NCI-H510A (cell line): ENCODE data around the gene OR52I2.
A peak's percentile ranks its signal among the peaks of the same experiment; 100 is the strongest.

Experiments
- DNase-seq: peaks from one replicate; lab custom pipeline; 2025; lab: John Stamatoyannopoulos, UW

OR52I2 gene

DNA sequence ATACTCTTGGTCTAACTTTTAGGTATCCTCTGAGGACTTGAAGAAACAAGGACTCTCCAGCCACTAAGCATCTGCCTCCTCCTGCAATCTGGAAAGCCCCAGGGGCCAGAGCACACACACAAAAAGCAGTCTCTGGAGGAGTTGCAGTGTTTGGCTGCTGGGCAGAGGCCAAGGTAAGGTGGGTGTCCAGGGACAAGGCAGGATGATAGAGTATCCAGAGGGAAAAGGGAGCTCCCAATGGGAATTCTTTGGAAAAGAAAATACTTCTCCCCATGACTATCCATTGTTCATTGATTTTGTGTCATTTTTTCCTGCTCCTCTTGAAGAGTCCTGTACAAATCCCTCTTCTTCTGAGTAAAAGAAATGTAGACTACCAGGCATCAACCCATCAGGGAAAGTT is at the start of gene OR52I2:
OR52I2 (plus strand) TSS at position 301 of the 400 bp plus-strand sequence.
- DNase-seq: no peak

DNA sequence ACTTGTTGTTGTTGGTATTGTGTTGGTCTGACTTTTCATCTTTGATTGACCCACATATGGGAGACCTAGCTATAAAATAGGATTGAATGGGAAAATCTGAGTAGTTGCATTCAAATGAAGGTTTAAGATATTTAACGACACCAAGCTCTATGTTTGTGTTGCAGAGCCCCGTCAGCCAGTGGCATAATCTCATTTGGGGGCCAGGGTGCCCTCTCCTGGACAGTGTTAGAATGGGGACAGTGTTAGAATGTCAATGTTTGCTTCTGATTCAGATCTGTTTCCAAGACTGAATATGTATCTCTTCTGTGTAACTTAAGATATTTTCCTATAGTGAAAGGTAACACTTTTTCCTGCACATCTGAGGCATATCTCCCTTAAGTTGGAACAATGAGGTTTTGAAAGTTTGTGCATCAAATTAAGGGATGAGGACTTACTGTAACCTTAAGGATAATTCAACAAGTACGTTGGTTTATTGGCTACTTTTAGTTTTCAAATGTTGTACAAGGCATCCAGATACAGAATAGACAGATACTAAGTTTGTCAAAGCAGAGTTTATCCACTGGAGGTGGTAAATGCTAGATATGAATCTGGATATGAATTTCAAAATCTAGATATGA is 41.8 kb upstream of the OR52I2 start:
- DNase-seq: no peak

DNA sequence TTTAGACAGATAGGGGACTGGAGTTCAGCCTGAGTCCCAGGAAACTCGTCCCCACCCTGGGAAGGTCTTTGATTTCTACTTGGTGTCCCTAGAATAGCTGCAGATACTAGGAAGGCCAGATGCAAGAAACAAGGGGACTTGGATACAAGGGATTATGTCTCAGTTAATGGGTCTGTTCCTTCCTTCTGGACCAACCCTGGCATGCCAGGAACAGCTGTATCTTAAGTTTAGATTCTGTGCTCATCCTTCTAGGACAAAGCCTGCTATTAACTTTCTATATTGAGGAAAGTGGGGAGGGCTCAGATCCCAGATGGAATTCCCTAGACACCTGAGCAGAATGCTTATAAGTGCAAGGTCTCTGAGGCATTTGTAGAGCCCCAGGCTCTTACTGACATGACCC is 40.5 kb upstream of the OR52I2 start:
- no peak for DNase-seq

DNA sequence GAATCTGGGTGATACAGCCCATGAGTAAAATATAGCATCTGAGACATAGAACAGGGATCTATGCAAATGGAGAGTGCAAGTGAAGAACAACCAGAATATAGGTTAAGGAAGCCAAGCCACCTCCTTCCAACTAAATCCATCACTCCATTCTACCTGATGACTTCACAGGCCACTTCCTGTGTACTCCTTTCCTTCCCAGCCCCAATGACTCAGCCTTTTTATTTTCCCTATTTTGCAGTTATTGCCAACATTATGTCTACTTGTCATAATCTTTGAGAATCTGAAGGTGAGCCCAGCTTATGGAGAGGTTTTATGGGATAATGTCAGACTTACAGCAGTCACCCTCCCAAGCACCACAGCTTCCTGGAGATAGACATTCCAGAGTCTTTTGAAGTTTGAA is 38.0 kb upstream of the OR52I2 start:
- no peak for DNase-seq

DNA sequence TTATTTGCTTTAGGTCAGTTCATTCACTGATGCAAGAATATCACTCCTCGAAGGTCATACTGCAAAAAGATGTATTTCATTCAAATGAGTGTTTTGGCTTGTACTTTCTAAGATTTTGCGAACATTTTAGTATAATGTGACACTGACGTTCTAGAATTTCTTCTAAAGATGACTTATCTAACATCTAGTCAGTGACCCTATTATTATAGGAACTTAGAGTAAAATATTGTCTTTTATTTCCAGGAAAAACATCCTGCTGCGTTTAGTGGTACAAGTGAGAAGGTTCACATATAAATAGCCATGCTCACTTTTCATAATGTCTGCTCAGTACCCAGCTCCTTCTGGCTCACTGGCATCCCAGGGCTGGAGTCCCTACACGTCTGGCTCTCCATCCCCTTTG is 36.7 kb upstream of the OR52I2 start, which contains the start of gene OR52M1:
OR52M1 (plus strand) TSS at position 301 of the 400 bp plus-strand sequence; CDS start at position 301, 0 bp downstream.
- no peak for DNase-seq

DNA sequence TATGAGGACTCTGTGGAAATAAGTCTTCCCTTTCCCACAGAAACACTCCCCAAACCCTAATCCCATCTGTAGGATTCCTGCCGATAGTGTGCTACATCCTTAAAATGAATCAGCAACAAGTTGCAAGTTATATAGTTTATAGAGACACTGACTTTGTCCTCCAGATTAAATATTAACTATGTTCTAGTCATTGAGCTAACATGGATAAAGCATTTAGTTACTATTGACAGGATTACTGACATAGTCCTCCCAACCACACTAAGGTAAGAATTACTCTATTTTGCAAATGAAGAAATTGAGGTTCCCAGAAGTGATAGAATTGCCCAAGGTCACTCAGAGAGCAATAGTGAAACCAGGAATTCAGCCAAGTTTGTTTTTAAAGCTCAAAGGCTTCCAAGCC is 34.7 kb upstream of the OR52I2 start:
- DNase-seq: no peak

DNA sequence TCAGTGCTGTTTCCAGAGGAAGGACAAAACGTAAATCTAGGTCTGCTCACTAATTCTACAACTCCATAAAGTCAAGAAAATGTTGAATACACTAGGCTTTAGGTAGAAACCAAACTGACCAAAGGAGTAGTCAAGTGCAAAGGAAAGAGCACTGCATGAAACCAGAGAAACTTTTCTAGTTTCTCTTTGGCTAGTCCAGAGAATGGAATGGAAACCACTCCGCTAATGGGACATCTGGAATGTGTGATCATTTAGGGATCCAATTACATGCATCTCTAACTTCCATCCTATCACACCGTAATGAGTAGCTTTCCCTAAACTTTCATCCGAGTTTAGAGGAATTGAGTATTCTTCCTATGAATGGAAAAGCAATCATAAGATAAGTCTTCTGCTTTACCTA is 34.1 kb upstream of the OR52I2 start:
- DNase-seq: no peak

DNA sequence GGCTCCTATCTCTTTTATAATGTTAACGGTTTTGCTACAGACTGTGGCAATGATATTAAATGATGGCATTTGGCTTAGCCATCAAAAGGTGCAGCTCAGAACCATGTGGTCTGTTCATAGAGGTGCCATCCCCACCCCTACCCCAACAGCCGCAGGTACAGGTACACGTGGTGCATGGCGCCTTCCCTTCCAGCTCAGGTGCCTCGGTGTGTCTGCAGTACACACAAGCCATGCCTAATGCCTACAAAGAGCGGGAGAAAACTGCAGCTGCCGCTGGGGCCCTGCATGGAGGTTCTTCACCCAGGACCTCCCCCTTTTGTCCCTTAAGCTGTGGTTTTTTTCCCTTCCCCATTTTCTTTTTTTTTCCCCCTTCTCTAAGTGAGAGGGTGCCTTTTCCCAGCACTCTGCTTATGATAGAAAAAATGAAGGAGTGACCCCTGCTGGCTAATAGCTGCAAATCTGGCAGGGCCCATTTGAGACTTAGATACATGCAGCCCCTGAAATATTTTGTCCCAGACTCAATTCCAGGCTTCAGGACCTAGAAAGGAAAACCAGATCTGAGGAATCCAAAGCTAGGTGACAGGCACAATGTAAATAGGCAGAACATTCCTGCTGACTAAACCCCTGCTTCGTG is 30.1 kb upstream of the OR52I2 start:
- no peak for DNase-seq

DNA sequence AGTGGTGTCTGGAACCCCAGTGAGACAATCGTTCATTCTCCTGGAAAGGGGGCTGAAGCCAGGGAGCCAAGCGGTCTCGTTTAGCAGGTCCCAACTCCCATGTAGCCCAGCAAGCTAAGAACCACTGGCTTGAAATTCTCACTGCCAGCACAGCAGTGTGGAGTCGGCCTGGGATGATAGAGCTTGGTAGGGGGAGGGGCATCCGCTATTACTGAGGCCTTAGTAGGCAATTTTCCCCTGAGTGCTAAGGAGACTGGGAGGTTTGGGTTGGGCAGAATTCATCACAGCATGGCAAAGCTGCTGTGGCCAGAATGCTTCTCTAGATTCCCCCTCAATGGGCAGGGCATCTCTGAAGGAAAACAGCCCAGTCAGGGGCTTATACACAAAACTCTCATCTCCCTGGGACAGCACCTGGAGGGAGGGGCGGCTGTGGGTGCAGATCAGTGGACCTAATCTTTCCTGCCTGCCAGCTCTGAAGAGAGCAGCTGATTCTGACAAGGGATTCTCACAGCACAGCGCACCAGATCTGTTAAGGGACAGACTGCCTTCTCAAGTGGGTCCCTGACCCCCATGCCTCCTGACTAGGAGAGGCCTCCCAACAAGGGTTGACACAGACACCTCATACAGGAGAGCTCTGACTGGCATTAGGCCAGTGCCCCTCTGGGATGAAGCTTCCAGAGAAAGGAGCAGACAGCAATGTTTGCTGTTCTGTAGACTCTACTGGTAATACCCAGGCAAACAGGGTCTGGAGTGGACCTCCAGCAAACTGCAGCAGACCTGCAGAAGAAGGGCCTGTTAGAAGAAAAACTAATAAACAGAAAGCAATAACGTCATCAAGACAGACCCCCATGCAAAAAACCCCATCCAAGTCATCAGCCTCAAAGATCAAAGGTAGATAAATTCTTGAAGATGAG is 21.8 kb upstream of the OR52I2 start:
- no peak for DNase-seq

DNA sequence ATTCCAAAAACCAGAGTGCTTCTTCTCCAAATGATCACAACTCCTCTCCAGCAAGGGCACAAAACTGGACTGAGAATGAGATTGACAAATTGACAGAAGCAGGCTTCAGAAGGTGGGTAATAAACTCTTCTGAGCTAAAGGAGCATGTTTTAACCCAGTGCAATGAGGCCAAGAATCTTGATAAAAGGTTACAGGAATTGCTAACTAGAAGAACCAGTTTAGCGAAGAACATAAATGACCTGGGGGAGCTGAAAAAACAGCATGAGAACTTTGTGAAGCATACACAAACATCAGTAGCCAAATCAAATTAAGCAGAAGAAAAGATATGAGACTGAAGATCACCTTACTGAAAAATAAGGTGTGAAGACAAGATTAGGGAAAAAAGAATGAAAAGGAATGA is 21.1 kb upstream of the OR52I2 start:
- DNase-seq: no peak

DNA sequence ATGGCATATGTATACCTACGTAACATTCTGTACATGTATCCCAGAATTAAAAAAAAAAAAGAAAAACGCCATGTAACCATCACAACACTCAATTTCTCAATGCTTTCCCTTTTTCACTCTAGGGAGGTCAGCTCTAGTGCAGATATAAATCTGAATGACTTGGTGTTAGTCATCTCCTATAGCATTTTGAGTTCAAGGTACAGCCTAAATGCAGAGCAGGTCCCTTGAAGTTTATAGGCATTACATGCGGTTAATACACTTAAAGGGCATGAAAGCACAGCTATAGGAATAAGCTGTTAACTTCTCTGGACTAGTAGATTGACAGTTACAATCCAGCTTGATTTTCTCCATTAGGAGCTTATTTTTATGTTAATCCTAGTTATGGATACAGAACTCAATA is 16.2 kb upstream of the OR52I2 start:
- DNase-seq: no peak

DNA sequence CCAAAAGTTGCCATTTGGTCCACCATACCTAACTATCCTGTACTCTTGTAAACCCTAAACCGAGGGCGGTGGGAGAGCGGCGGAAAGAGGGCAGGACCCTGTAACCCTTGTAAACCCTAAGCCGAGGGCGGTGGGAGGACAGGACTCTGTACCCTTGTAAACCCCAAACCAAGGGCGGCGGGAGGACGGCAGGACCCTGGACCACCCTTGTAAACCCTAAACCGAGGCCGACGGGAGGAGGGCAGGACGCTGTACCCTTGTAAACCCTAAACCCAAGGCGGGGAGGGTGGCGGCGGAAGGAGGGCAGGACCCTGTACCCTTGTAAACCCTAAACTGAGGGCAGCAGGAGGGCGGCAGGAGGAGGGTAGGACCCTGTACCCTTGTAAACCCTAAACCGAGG is 12.5 kb upstream of the OR52I2 start:
- DNase-seq: no peak

DNA sequence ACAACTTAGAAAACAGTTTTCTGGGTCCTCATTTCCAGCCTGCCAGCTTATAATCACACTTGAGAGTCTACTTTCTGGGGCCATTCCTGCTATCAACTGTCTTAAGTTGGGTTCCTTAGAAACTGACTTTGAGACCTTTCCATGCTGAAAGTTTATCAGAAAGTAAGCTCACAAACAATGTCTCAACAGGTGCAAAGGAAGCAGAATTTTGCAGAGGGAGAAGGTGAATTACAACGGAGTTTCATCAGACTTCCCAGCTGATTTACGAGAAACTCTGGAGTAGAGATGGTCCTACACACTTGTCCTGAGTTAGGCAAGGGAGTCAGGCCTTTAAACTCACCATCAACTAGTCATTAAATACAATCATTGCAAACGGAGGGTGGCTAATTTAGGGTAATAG is 4.7 kb upstream of the OR52I2 start:
- no peak for DNase-seq

DNA sequence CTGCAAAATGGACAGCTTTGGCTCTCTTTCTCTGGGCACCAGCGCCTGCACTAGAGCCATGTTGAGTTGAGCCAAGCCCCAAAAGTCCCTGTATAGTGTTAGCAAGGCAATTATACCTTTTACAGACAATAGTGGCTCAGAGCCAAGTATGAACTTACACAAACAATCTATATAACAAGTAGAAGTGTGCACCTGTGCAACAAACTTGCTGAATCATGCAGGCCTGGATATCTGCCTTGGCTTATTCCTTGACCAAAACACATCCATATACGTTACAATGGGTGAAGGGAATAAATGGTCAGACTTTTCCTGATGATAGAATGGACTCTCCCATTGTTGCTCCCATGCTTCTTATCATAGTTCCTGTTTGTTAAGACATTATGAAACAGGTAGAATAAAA is 3.8 kb upstream of the OR52I2 start:
- peak; percentile 31 for DNase-seq

DNA sequence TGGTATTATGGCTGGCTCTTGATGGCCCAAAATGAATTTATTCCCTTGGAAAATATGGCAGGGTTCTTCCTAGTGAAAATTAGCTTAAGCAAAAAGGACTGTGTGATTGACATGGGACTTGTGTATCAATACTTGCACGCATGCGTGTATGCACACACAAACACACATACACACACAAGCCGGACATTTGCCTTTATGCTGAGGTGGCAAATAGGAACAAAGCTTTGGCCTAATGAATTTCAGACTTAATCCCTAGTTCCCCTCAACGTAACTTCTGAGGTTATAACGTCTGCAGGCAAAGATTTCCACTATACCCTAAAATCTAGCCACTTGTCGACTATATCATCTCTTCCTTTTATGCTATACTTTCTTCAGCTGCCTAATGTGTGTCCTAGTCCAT is 2.9 kb upstream of the OR52I2 start:
- DNase-seq: no peak

DNA sequence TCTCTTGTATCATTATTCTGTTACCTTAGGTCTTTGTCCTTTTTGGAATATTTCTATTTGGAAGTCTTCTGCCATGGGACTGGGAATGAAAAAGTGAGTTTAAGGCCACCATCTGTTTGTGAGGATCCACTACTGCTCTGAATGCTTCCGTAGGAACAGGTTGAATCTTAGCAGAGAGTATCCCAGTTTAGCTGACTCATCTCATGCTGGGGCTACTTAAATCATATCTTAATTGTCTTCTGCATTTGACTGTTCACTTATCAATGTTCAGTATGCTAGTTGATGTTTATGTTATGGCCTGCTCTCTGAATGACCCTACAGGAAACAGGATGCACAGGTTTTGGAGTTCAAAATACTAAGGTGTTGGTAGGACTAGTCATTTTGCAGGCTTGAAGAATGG is 1.4 kb upstream of the OR52I2 start:
- no peak for DNase-seq

DNA sequence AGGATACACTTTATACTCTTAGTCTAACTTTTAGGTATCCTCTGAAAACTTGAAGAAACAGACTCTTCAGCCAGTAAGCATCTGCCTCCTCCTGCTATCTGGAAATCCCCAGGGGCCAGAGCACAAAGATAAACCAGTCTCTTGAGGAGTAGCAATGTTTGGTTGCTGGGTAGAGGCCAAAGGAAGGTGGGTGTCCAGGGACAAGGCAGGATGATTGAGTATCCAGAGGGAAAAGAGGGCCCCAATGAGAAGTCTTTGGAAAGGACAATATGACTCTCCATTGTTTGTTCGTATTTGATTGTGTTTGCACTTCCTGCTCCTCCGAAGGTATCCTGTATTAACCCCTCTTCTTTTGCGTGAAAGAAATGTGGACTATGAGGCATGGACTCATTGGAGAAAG is 7.5 kb downstream of the OR52I2 start:
- DNase-seq: no peak

DNA sequence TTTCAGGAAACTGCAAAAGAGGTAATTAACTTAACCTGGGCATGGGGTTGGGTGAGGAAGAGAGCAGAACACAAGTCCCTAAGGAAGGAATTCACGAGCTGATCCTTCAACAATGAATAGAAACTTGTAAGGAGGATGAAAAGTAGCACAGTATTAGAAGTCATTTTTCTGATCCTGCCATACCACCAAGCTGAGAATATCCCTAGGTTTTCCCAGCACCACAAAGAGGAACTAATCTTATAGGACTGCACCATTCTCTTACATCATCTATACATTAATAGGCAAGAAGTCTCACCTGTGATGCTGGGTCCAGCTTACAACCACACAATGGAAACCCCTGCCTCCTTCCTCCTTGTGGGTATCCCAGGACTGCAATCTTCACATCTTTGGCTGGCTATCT is 12.2 kb downstream of the OR52I2 start, which contains the start of gene OR52I1:
OR52I1 (plus strand) TSS at position 301 of the 400 bp plus-strand sequence; CDS start at position 301, 0 bp downstream.
- DNase-seq: no peak

DNA sequence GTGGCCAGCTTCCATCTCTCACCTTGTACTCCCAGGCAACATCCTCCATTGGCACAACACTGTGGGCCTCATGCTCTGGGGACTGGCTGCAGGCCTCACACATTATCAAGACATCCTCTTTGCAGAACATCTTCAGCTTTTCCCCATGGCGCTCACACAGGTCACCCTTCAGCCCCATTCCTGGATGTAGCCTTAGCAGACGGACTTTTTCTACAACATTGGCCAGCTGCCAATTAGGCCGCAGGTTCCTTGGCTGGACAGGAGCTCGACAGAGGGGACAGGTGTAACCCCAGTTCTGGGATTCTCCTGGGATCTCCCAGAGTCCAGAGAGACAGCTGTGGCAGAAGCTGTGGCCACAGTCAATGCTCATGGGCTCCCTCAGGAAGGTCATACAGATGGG is 23.5 kb downstream of the OR52I2 start:
- DNase-seq: no peak

DNA sequence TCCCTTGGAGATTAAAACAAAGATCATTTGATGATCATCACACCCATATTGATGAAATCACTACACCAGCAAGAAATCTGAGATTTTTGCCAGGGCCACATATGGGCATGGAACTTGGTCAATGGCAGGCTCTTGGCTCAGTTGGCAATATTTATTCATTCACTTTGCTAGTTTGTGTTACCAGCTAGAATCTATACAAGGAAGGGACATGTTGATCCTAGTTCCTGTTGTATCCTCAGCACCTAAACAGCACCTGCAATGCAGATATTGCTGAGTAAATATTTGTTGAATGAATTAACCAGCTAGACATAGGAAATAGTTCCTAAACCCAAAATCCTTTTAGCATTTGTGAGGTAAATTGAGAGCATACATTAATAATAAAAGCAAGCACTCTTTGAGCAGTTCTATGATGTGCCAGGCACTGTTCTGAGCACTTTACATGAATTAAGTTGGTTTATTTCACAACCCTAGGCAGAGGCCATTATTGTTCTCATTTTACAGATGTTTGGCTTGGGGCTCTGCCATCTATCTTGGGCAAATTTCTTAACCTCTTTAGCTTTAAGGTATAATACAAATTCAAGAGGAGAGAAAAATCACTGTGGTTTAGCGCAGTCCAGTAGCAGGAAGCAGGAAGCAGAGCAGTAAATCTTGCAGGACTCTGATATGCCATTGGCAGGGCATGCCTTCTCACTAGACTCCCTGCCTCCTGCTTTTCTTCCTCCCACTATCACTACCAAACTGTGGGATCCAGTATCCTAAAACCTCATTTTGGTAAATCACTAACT is 24.9 kb downstream of the OR52I2 start:
- no peak for DNase-seq

DNA sequence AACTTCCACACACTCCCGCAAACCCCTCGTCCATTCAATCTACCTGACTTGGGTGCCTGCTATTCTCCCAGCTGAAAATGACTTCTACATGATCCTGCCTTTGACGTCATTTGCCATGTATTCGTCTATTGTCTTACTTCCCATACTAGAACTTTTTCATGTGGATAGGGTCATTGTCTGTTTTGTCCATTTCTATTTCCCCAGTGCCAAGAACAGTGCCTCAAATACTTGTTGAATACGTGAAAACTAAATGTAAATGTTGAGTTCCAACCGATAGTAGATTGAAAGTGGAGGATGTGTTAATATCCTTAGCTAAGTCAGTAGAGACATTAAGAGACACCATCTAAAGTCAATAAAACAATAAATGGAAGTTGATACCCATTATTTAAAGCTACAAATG is 25.6 kb downstream of the OR52I2 start:
- no peak for DNase-seq
